ENCODE results near the gene BBOX1. TPM values are rescaled to one million over a fixed set of nuclear protein-coding genes. Genes with fewer than 3 reads are reported as not detected.

Gene BBOX1
- total RNA-seq, 1 experiment from 2014 or later: not detected

DNA sequence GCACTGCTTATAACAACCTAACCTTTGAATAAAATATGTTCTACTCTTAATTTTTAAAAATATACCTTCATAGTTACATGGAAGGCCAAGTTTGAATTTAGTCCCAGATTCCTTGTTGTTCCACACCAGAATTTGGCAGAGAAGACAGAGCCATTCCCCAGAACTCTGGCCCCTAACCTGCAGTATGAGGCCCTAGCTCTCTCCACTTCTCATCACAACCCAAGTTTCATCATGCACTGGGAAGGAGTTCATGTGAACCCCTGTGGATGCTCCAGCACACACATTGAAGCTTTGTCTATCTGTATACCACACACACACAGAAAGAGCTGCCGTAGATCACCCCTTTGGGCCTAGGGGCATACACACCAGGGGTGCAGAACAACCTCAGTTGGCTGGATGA is 10.6 kb upstream of the BBOX1 start:
- H3K4me3 ChIP-seq (ENCODE audit: low read depth in 2 of 2, low read length in 2 of 2): no peak overlapping the region
- no peak overlapping the region for H3K27ac ChIP-seq (ENCODE audit: low read length)
- BruUV-seq (replicated peaks): no TSS peak
- DNase-seq (ENCODE audit: low read depth, low spot score) (no peak), ATAC-seq (no peak)
- H3K9me3 ChIP-seq (ENCODE audit: control insufficient read depth, insufficient read depth, low read depth, low read length): no peaks in the 10 kb centered on the region
- ChIA-PET POLR2A (no interaction called here), CTCF (no interaction called here)
- intact Hi-C loops (cut with micrococcal nuclease; ENCODE audit: unreplicated experiment): no loop called here
- TF ChIP-seq POLR2AphosphoS5 (IDR thresholded peaks at IDR 0.05; ENCODE audit: low read depth, low read length): no peak
- TF ChIP-seq CTCF (IDR thresholded peaks at IDR 0.05): no peak
- TF ChIP-seq TCF7L2 (IDR thresholded peaks at IDR 0.05; ENCODE audit: low read depth, low read length): no peak
- TF ChIP-seq SIN3A (IDR thresholded peaks at IDR 0.05; ENCODE audit: borderline replicate concordance, insufficient read depth, low read depth, low read length): no peak
- TF ChIP-seq REST (IDR thresholded peaks at IDR 0.05; ENCODE audit: insufficient read depth in 1 of 2, low read depth in 2 of 2, low read length in 1 of 2): no peak
- no peaks in the 10 kb centered on the region for H3K27me3 ChIP-seq (ENCODE audit: control insufficient read depth, insufficient read depth, low read length)
- in situ Hi-C loops (cut with HindIII; ENCODE audit: low pct_unique_long_range_greater_than_20kb, low sequenced_read_pairs): no loop called here
- no peaks in the 10 kb centered on the region for H3K36me3 ChIP-seq (ENCODE audit: control insufficient read depth, insufficient read depth, low read length)
- H3K4me1 ChIP-seq (ENCODE audit: control insufficient read depth, insufficient read depth, low read length): no peaks in the 10 kb centered on the region

- in situ Hi-C loops (cut with HindIII; ENCODE audit: low pct_unique_long_range_greater_than_20kb, low sequenced_read_pairs) (no loop called here), intact Hi-C loops (cut with micrococcal nuclease; ENCODE audit: unreplicated experiment) (no loop called here)
- Histone ChIP-seq H3K27ac (ENCODE audit: low read length) (no peak overlapping the region), H3K9me3 (ENCODE audit: control insufficient read depth, insufficient read depth, low read depth, low read length) (no peaks in the 10 kb centered on the region), H3K27me3 (ENCODE audit: control insufficient read depth, insufficient read depth, low read length) (no peaks in the 10 kb centered on the region), H3K4me1 (ENCODE audit: control insufficient read depth, insufficient read depth, low read length) (no peaks in the 10 kb centered on the region), H3K4me3 (ENCODE audit: low read depth in 2 of 2, low read length in 2 of 2) (no peak overlapping the region), H3K36me3 (ENCODE audit: control insufficient read depth, insufficient read depth, low read length) (no peaks in the 10 kb centered on the region)
- POLR2A ChIA-PET: no interaction called here
- TF ChIP-seq TCF7L2 (IDR thresholded peaks at IDR 0.05; ENCODE audit: low read depth, low read length) (no peak), CTCF (IDR thresholded peaks at IDR 0.05) (no peak), POLR2AphosphoS5 (IDR thresholded peaks at IDR 0.05; ENCODE audit: low read depth, low read length) (no peak), REST (IDR thresholded peaks at IDR 0.05; ENCODE audit: insufficient read depth in 1 of 2, low read depth in 2 of 2, low read length in 1 of 2) (no peak), SIN3A (IDR thresholded peaks at IDR 0.05; ENCODE audit: borderline replicate concordance, insufficient read depth, low read depth, low read length) (no peak)
- BruUV-seq (replicated peaks): no TSS peak
- DNase-seq (ENCODE audit: low read depth, low spot score) (no peak), ATAC-seq (no peak)
- CTCF ChIA-PET: no interaction called here
Measured at GRCh38 chr11:27031754-27032153, 8.9 kb upstream of the BBOX1 start.
